K562 (cell line): Measurements from ENCODE around the gene CTNNA3. TPM values are rescaled to one million over a fixed set of nuclear protein-coding genes. Genes with fewer than 3 reads are reported as not detected.

Experiments
- polyA plus RNA-seq, 8 experiments: library from polyadenylated mRNA; depleted of rRNA in 4 of 8; stranded (reverse) in 5 of 8; unstranded in 3 of 8; fragments of >200 nt; fragmentation: Nextera tagmentation in 2 of 8; fragmentation: Illumina TruSeq in 1 of 8; extraction: Ambion mirVana in 2 of 8; extraction: Trizol in 1 of 8; gene quantifications; 2 replicates each; pipeline versions ENCODE4 v1.2.1 to v1.2.3, GENCODE V29; 2011 to 2014; ENCODE audit warnings: inconsistent platforms in 1 of 8, missing spikeins in 1 of 8
- total RNA-seq, 7 experiments: library from RNA; depleted of rRNA in 6 of 7; stranded (reverse); fragments of >200 nt in 6 of 7; fragmentation: Illumina TruSeq in 2 of 7; extraction: Trizol in 2 of 7; gene quantifications; 2 replicates each; pipeline versions ENCODE4 v1.2.1 to v1.2.3, GENCODE V29; 2011 to 2021; ENCODE audit warnings: low replicate concordance in 1 of 7
- TF ChIP-seq, protein P1 (sequence below): fragments of 450-650 bp; IDR thresholded peaks from 2 replicates; pipeline ENCODE4 v1.6.1; 2016; ENCODE audit warnings: mild to moderate bottlenecking, moderate library complexity

The CTNNA3 gene
- total and polyA plus RNA-seq, 9 of the 15 experiments (the other 6 are each of a cell fraction or from before 2014, with no cell fraction given) = 0.04 TPM; not detected in 8

DNA sequence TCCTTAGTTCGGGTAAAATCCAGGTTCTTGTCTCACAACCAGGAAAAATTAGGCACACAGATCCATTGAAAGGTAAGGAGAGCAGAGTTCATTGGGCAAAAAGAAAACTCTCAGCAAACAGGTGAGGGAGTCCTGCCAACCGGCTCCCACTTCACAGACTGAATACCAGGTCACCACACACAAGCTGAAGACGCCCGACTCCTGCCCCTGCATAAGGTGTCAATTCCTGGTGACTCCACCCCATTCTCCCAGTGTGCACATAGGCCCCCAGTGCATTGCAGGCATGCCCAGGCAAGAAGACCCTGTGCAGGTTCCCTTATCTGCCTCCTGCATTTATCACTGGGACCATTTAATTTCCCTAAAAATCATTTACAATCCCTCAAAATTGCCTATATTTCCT, 415.6 kb downstream of the CTNNA3 start (continued):
- TF ChIP-seq, protein P1, sequence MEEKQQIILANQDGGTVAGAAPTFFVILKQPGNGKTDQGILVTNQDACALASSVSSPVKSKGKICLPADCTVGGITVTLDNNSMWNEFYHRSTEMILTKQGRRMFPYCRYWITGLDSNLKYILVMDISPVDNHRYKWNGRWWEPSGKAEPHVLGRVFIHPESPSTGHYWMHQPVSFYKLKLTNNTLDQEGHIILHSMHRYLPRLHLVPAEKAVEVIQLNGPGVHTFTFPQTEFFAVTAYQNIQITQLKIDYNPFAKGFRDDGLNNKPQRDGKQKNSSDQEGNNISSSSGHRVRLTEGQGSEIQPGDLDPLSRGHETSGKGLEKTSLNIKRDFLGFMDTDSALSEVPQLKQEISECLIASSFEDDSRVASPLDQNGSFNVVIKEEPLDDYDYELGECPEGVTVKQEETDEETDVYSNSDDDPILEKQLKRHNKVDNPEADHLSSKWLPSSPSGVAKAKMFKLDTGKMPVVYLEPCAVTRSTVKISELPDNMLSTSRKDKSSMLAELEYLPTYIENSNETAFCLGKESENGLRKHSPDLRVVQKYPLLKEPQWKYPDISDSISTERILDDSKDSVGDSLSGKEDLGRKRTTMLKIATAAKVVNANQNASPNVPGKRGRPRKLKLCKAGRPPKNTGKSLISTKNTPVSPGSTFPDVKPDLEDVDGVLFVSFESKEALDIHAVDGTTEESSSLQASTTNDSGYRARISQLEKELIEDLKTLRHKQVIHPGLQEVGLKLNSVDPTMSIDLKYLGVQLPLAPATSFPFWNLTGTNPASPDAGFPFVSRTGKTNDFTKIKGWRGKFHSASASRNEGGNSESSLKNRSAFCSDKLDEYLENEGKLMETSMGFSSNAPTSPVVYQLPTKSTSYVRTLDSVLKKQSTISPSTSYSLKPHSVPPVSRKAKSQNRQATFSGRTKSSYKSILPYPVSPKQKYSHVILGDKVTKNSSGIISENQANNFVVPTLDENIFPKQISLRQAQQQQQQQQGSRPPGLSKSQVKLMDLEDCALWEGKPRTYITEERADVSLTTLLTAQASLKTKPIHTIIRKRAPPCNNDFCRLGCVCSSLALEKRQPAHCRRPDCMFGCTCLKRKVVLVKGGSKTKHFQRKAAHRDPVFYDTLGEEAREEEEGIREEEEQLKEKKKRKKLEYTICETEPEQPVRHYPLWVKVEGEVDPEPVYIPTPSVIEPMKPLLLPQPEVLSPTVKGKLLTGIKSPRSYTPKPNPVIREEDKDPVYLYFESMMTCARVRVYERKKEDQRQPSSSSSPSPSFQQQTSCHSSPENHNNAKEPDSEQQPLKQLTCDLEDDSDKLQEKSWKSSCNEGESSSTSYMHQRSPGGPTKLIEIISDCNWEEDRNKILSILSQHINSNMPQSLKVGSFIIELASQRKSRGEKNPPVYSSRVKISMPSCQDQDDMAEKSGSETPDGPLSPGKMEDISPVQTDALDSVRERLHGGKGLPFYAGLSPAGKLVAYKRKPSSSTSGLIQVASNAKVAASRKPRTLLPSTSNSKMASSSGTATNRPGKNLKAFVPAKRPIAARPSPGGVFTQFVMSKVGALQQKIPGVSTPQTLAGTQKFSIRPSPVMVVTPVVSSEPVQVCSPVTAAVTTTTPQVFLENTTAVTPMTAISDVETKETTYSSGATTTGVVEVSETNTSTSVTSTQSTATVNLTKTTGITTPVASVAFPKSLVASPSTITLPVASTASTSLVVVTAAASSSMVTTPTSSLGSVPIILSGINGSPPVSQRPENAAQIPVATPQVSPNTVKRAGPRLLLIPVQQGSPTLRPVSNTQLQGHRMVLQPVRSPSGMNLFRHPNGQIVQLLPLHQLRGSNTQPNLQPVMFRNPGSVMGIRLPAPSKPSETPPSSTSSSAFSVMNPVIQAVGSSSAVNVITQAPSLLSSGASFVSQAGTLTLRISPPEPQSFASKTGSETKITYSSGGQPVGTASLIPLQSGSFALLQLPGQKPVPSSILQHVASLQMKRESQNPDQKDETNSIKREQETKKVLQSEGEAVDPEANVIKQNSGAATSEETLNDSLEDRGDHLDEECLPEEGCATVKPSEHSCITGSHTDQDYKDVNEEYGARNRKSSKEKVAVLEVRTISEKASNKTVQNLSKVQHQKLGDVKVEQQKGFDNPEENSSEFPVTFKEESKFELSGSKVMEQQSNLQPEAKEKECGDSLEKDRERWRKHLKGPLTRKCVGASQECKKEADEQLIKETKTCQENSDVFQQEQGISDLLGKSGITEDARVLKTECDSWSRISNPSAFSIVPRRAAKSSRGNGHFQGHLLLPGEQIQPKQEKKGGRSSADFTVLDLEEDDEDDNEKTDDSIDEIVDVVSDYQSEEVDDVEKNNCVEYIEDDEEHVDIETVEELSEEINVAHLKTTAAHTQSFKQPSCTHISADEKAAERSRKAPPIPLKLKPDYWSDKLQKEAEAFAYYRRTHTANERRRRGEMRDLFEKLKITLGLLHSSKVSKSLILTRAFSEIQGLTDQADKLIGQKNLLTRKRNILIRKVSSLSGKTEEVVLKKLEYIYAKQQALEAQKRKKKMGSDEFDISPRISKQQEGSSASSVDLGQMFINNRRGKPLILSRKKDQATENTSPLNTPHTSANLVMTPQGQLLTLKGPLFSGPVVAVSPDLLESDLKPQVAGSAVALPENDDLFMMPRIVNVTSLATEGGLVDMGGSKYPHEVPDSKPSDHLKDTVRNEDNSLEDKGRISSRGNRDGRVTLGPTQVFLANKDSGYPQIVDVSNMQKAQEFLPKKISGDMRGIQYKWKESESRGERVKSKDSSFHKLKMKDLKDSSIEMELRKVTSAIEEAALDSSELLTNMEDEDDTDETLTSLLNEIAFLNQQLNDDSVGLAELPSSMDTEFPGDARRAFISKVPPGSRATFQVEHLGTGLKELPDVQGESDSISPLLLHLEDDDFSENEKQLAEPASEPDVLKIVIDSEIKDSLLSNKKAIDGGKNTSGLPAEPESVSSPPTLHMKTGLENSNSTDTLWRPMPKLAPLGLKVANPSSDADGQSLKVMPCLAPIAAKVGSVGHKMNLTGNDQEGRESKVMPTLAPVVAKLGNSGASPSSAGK = no peak
